IMR-90 (cell line): ENCODE results near the gene HPGDS. TPM values are rescaled to one million over a fixed set of nuclear protein-coding genes. Genes with fewer than 3 reads are reported as not detected.

Experiments
- ATAC-seq: fragments of 200-7000 bp; cut with Tn5 transposase; 2 replicates; pipeline ENCODE4 v1.9.1; 2020; ENCODE audit warnings: low read depth, mild to moderate bottlenecking, moderate library complexity
- BruUV-seq: library from RNA; stranded (reverse); fragments of 400-500 nt; replicated peaks from 2 replicates; lab custom pipeline; 2021; lab: Mats Ljungman, UMichigan
- CTCF ChIA-PET: fragments of 300-600 bp; formaldehyde crosslinking; extraction: SDS; loops from one replicate; lab custom pipeline; 2021; ENCODE audit warnings: antibody characterized with exemption; lab: Yijun Ruan, JAX
- POLR2A ChIA-PET: fragments of 300-600 bp; sonication (Branson Sonifier 250); formaldehyde crosslinking; loops from one replicate; lab custom pipeline; 2022; ENCODE audit warnings: antibody characterized with exemption; ENCODE audit not compliant: unreplicated experiment; lab: Charles Lee
- DNase-seq: peaks from one replicate; pipeline ENCODE4 v3.0.0; 2013
- H2AFZ ChIP-seq: replicated peaks from 2 replicates; pipeline ENCODE3; 2013; ENCODE audit warnings: low read length, mild to moderate bottlenecking; ENCODE audit not compliant: poor library complexity
- H2AK5ac ChIP-seq: 2 replicates; pipeline ENCODE4 v1.6.1; 2013; ENCODE audit warnings: low read depth, low read length, inconsistent platforms
- H2AK9ac ChIP-seq: replicated peaks from 2 replicates; pipeline ENCODE3; 2013; ENCODE audit warnings: mild to moderate bottlenecking, low read depth, low read length, moderate library complexity; ENCODE audit not compliant: poor library complexity
- H2BK120ac ChIP-seq: 2 replicates; pipeline ENCODE4 v1.6.1; 2013; ENCODE audit warnings: low read depth, low read length, inconsistent platforms
- H2BK15ac ChIP-seq: 3 replicates; pipeline ENCODE4 v1.6.1; 2013; ENCODE audit warnings: low read depth, low read length, inconsistent platforms
- H2BK20ac ChIP-seq: 2 replicates; pipeline ENCODE4 v1.6.1; 2013; ENCODE audit warnings: low read depth, mild to moderate bottlenecking, inconsistent platforms, low read length, moderate library complexity
- H2BK5ac ChIP-seq: 2 replicates; pipeline ENCODE4 v1.6.1; 2013; ENCODE audit warnings: mild to moderate bottlenecking, low read depth, low read length, inconsistent platforms; ENCODE audit not compliant: poor library complexity, severe bottlenecking
- H3K14ac ChIP-seq: replicated peaks from 2 replicates; pipeline ENCODE4 v1.6.1; 2013; ENCODE audit warnings: low read depth, low read length, inconsistent platforms
- H3K18ac ChIP-seq: 2 replicates; pipeline ENCODE4 v1.6.1; 2013; ENCODE audit warnings: low read depth, low read length, control low read depth
- H3K23ac ChIP-seq: 2 replicates; pipeline ENCODE4 v1.6.1; 2013; ENCODE audit warnings: low read depth, low read length, inconsistent platforms
- H3K27ac ChIP-seq: 2 replicates; pipeline ENCODE4 v1.5.1; 2013; ENCODE audit warnings: mild to moderate bottlenecking, control low read depth, low read length; ENCODE audit not compliant: insufficient read depth
- H3K27me3 ChIP-seq: 2 replicates; pipeline ENCODE4 v1.6.1; 2013; ENCODE audit warnings: low read length; ENCODE audit not compliant: control insufficient read depth, insufficient read depth
- H3K36me3 ChIP-seq: 2 replicates; pipeline ENCODE4 v1.6.1; 2013; ENCODE audit warnings: low read length, mixed read lengths; ENCODE audit not compliant: control insufficient read depth, insufficient read depth
- H3K4ac ChIP-seq: 2 replicates; pipeline ENCODE4 v1.6.1; 2013; ENCODE audit warnings: low read depth, low read length, inconsistent platforms
- H3K4me1 ChIP-seq: 2 replicates; pipeline ENCODE4 v1.6.1; 2013; ENCODE audit warnings: low read length, mixed read lengths; ENCODE audit not compliant: control insufficient read depth, insufficient read depth
- H3K4me2 ChIP-seq: 2 replicates; pipeline ENCODE4 v1.6.1; 2013; ENCODE audit warnings: low read depth, mild to moderate bottlenecking, control low read depth, low read length, moderate library complexity
- H3K4me3 ChIP-seq: 2 replicates; pipeline ENCODE4 v1.5.1; 2013; ENCODE audit warnings: low read depth, mild to moderate bottlenecking, control low read depth, low read length, moderate library complexity; ENCODE audit not compliant: insufficient read depth
- H3K56ac ChIP-seq: 2 replicates; pipeline ENCODE4 v1.6.1; 2013; ENCODE audit warnings: low read length, inconsistent platforms; ENCODE audit not compliant: insufficient read depth; ENCODE audit errors: extremely low read depth
- H3K79me1 ChIP-seq, 2 experiments: 2 replicates each; pipeline ENCODE4 v1.6.1; 2013; ENCODE audit warnings: low read length in 2 of 2, inconsistent platforms in 1 of 2, low read depth in 1 of 2
- H3K9ac ChIP-seq: 2 replicates; pipeline ENCODE4 v1.6.1; 2013; ENCODE audit warnings: low read depth, low read length, control low read depth
- H3K9me1 ChIP-seq: 2 replicates; pipeline ENCODE4 v1.6.1; 2013; ENCODE audit warnings: low read length, inconsistent platforms; ENCODE audit not compliant: insufficient read depth
- H3K9me3 ChIP-seq: 2 replicates; pipeline ENCODE4 v1.6.1; 2013; ENCODE audit warnings: low read length; ENCODE audit not compliant: control insufficient read depth, insufficient read depth
- H4K20me1 ChIP-seq: 2 replicates; pipeline ENCODE4 v1.6.1; 2013; ENCODE audit warnings: low read length, inconsistent platforms; ENCODE audit not compliant: insufficient read depth
- H4K5ac ChIP-seq: 2 replicates; pipeline ENCODE4 v1.6.1; 2013; ENCODE audit warnings: mild to moderate bottlenecking, low read depth, low read length, control low read depth
- H4K8ac ChIP-seq, 2 experiments: 2 replicates each; pipeline ENCODE4 v1.6.1; 2013; ENCODE audit warnings: low read depth in 2 of 2, low read length in 2 of 2, control low read depth in 1 of 2, inconsistent platforms in 1 of 2
- H4K91ac ChIP-seq: 2 replicates; pipeline ENCODE4 v1.6.1; 2013; ENCODE audit warnings: low read depth, low read length, inconsistent platforms; ENCODE audit not compliant: insufficient read depth
- BHLHE40 ChIP-seq: fragments of 150-350 bp; IDR thresholded peaks from 2 replicates; pipeline ENCODE4 v1.6.1; 2016; ENCODE audit warnings: mild to moderate bottlenecking, low read depth, low read length
- CHD1 ChIP-seq: IDR thresholded peaks from 2 replicates; pipeline ENCODE4 v1.6.1; 2012; ENCODE audit warnings: low read depth, low read length, improper control_type of control experiment
- FOS ChIP-seq: fragments of 150-350 bp; IDR thresholded peaks from 2 replicates; pipeline ENCODE4 v1.6.1; 2016; ENCODE audit warnings: low read depth, low read length
- MAFK ChIP-seq: IDR thresholded peaks from 2 replicates; pipeline ENCODE4 v1.6.1; 2012; ENCODE audit warnings: low read depth, low read length, improper control_type of control experiment
- WGBS, 2 experiments: methylation state at CpG; one replicate each; pipeline versions ENCODE4 v1.1.5 to v1.1.7; 2013; ENCODE audit warnings: missing lambda C conversion rate in 2 of 2; ENCODE audit not compliant: insufficient read length in 1 of 2; ENCODE audit errors: extremely low coverage in 2 of 2; 5-methylcytosine and 5-hydroxymethylcytosine counted together
- dilution Hi-C: fragments of 300-500 bp; cut with HindIII; formaldehyde crosslinking; loops from one replicate; pipeline ENCODE4 v1.14.3; 2018; ENCODE audit warnings: low sequenced_read_pairs; ENCODE audit not compliant: unreplicated experiment
- in situ Hi-C: fragments of 300-500 bp; cut with MboI; formaldehyde crosslinking; loops from 3 replicates; pipeline ENCODE4 v1.14.3; 2019; ENCODE audit warnings: low sequenced_read_pairs, inconsistent platforms, mixed read lengths
- intact Hi-C: fragments of 100-400 bp; cut with micrococcal nuclease; formaldehyde crosslinking; loops from 2 replicates; pipeline ENCODE4 v1.10.0; 2022
- polyA plus RNA-seq, 3 experiments: library from polyadenylated mRNA; depleted of rRNA; stranded (reverse); fragments of >200 nt; gene quantifications; 2 replicates each; pipeline ENCODE4 v1.2.3, GENCODE V29; 2012; ENCODE audit warnings: low replicate concordance in 1 of 3
- total RNA-seq: library from RNA; depleted of rRNA; stranded (reverse); fragments of >200 nt; gene quantifications from 2 replicates; pipeline ENCODE4 v1.2.3, GENCODE V29; 2012

The HPGDS gene
- total and polyA plus RNA-seq, 2 of the 4 experiments (the other 2 are of a cell fraction): not detected

DNA sequence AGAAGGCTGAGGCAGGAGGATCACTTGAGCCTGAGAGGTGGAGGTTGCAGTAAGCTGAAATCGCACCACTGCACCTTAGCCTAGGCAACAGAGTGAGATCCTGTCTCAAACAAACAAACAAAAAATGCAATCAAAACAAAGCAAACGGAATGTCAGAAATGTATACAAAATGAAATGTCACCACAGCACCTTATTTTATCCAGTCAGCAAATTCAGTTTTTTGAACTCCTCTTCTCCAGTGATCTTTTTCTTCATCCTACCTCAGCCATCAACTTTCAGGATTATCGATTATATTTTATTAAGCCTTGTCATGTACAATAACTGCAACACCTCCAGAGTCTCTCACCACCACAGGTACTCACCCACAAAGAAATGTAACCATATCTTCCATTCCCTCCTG, 31.1 kb upstream of the HPGDS start:
- H2AK5ac ChIP-seq: no peak overlapping the region
- 33% methylated on average over 1 of the region's 3 CpGs; no CpG with 5 or more reads in 1 of the 2 experiments for WGBS, 2 experiments
- H3K4me2 ChIP-seq: no peak overlapping the region
- no peak for ATAC-seq
- H3K4ac ChIP-seq: no peak overlapping the region
- H3K9ac ChIP-seq: no peak overlapping the region
- TF ChIP-seq MAFK (peak; percentile 84), CHD1 (no peak), BHLHE40 (no peak), FOS (no peak)
- no peak overlapping the region for H2BK15ac ChIP-seq
- intact Hi-C loops: no loop called here
- in situ Hi-C loops: no loop called here
- H3K14ac ChIP-seq: no peak overlapping the region
- no peak overlapping the region for H3K18ac ChIP-seq
- dilution Hi-C loops: no loop called here
- no peaks in the 10 kb centered on the region for H3K36me3 ChIP-seq
- POLR2A ChIA-PET: no interaction called here
- H3K9me3 ChIP-seq: no peaks in the 10 kb centered on the region
- peaks cover 6% of the 10 kb centered on the region for H3K27me3 ChIP-seq
- H4K5ac ChIP-seq: no peak overlapping the region
- H4K8ac ChIP-seq: no peak overlapping the region
- CTCF ChIA-PET: no interaction called here
- H3K23ac ChIP-seq: no peak overlapping the region
- H3K56ac ChIP-seq: no peak overlapping the region
- no peak overlapping the region for H3K4me3 ChIP-seq
- H2AFZ ChIP-seq: no peak overlapping the region
- H3K27ac ChIP-seq: no peak overlapping the region
- no peak overlapping the region for H2BK20ac ChIP-seq
- H2AK9ac ChIP-seq: no peak overlapping the region
- no peak overlapping the region for H4K91ac ChIP-seq
- no peaks in the 10 kb centered on the region for H3K9me1 ChIP-seq
- no peaks in the 10 kb centered on the region for H3K4me1 ChIP-seq
- no peaks in the 10 kb centered on the region for H4K20me1 ChIP-seq
- H3K79me1 ChIP-seq: no peaks in the 10 kb centered on the region
- H2BK120ac ChIP-seq: no peak overlapping the region
- BruUV-seq: no TSS peak
- DNase-seq: no peak
- no peak overlapping the region for H2BK5ac ChIP-seq
